CD14-positive monocyte (primary cell): ENCODE measurements around the gene ACAD10. TPM values are rescaled to one million over a fixed set of nuclear protein-coding genes. Genes with fewer than 3 reads are reported as not detected.

Source experiments
- DNase-seq, 3 donors: peaks; one replicate each; pipeline ENCODE4 v3.0.0-alpha.2; 2011 to 2022
- H2AFZ ChIP-seq: 2 replicates; pipeline ENCODE4 v1.6.0; 2012; ENCODE audit warnings: mild to moderate bottlenecking, low read depth, low read length, inconsistent platforms; ENCODE audit not compliant: insufficient read depth, poor library complexity, severe bottlenecking
- H3K27ac ChIP-seq, 2 donors: 1 replicate in 1 of 2; 2 replicates in 1 of 2; pipeline ENCODE4 v1.5.1; 2012 to 2013; ENCODE audit warnings: low read length in 2 of 2, control low read depth in 1 of 2, inconsistent platforms in 1 of 2, low read depth in 1 of 2, mild to moderate bottlenecking in 1 of 2
- H3K27me3 ChIP-seq, 2 donors: one replicate each; pipeline versions ENCODE4 v1.6.0 to v1.6.1; 2011 to 2013; ENCODE audit warnings: low read length in 2 of 2; ENCODE audit not compliant: control insufficient read depth in 2 of 2, insufficient read depth in 2 of 2
- H3K36me3 ChIP-seq, 2 donors: replicated peaks in 1 of 2; 1 replicate in 1 of 2; 2 replicates in 1 of 2; pipeline versions ENCODE4 v1.5.1 to v1.6.1; 2012 to 2013; ENCODE audit warnings: low read length in 2 of 2, control low read depth in 1 of 2, inconsistent platforms in 1 of 2, mild to moderate bottlenecking in 1 of 2; ENCODE audit not compliant: insufficient read depth in 2 of 2, control insufficient read depth in 1 of 2
- H3K4me1 ChIP-seq, 2 donors: 1 replicate in 1 of 2; 2 replicates in 1 of 2; pipeline versions ENCODE4 v1.5.1 to v1.6.1; 2012 to 2013; ENCODE audit warnings: low read length in 2 of 2, control low read depth in 1 of 2, inconsistent platforms in 1 of 2, mild to moderate bottlenecking in 1 of 2, moderate library complexity in 1 of 2; ENCODE audit not compliant: insufficient read depth in 2 of 2, control insufficient read depth in 1 of 2
- H3K4me2 ChIP-seq: replicated peaks from 2 replicates; pipeline ENCODE3; 2012; ENCODE audit warnings: low read length, moderate library complexity, mild to moderate bottlenecking; ENCODE audit not compliant: poor library complexity, severe bottlenecking; ENCODE audit errors: extremely low read depth
- H3K4me3 ChIP-seq, 3 experiments: fragments of 200-600 bp in 1 of 3; sonication (generic) in 1 of 3; replicated peaks in 1 of 3; 1 replicate in 2 of 3; 2 replicates in 1 of 3; pipeline ENCODE4 v1.5.1; 2011 to 2013; ENCODE audit warnings: low read length in 3 of 3, mild to moderate bottlenecking in 3 of 3, control low read depth in 2 of 3, low read depth in 2 of 3, inconsistent platforms in 1 of 3, moderate library complexity in 1 of 3
- H3K79me2 ChIP-seq: 2 replicates; pipeline ENCODE4 v1.6.0; 2012; ENCODE audit warnings: mild to moderate bottlenecking, control low read depth, inconsistent platforms, low read length, moderate library complexity; ENCODE audit not compliant: insufficient read depth
- H3K9ac ChIP-seq: 2 replicates; pipeline ENCODE4 v1.6.0; 2017; ENCODE audit warnings: low read length, mild to moderate bottlenecking; ENCODE audit not compliant: insufficient read depth, poor library complexity, severe bottlenecking
- H3K9me3 ChIP-seq, 2 donors: replicated peaks in 1 of 2; 1 replicate in 1 of 2; 2 replicates in 1 of 2; pipeline versions ENCODE4 v1.5.1 to v1.6.1; 2012 to 2013; ENCODE audit warnings: low read length in 2 of 2, control low read depth in 1 of 2; ENCODE audit not compliant: control insufficient read depth in 1 of 2, insufficient read depth in 1 of 2
- H4K20me1 ChIP-seq: 2 replicates; pipeline ENCODE4 v1.6.0; 2012; ENCODE audit warnings: mild to moderate bottlenecking, low read length, control low read depth, moderate library complexity; ENCODE audit not compliant: insufficient read depth
- H3K27ac Mint-ChIP-seq, 7 donors: one replicate each; pipeline ENCODE4 v1.8.0; 2020; ENCODE audit warnings: mild to moderate bottlenecking in 7 of 7, mixed read lengths in 7 of 7, moderate library complexity in 6 of 7, inconsistent platforms in 2 of 7
- H3K27me3 Mint-ChIP-seq, 3 donors: one replicate each; pipeline ENCODE4 v1.8.0; 2021 to 2022; ENCODE audit warnings: low read depth in 3 of 3, mild to moderate bottlenecking in 3 of 3, mixed read lengths in 3 of 3, moderate library complexity in 3 of 3, inconsistent platforms in 1 of 3
- H3K36me3 Mint-ChIP-seq, 2 donors: one replicate each; pipeline ENCODE4 v1.8.0; 2020; ENCODE audit warnings: mixed read lengths in 2 of 2, inconsistent platforms in 1 of 2, mild to moderate bottlenecking in 1 of 2
- H3K4me1 Mint-ChIP-seq: one replicate; pipeline ENCODE4 v1.8.0; 2020; ENCODE audit warnings: mild to moderate bottlenecking, mixed read lengths
- H3K4me3 Mint-ChIP-seq, 2 donors: one replicate each; pipeline ENCODE4 v1.8.0; 2020; ENCODE audit warnings: mild to moderate bottlenecking in 2 of 2, mixed read lengths in 2 of 2, moderate library complexity in 1 of 2
- H3K9me3 Mint-ChIP-seq, 7 donors: one replicate each; pipeline ENCODE4 v1.8.0; 2020 to 2022; ENCODE audit warnings: mixed read lengths in 7 of 7, mild to moderate bottlenecking in 6 of 7, moderate library complexity in 6 of 7, inconsistent platforms in 2 of 7
- WGBS: methylation state at CpG from one replicate; pipeline ENCODE4 v1.1.5; 2013; ENCODE audit warnings: missing lambda C conversion rate; ENCODE audit not compliant: insufficient coverage; 5-methylcytosine and 5-hydroxymethylcytosine counted together
- intact Hi-C, 2 donors: fragments of 100-400 bp; cut with micrococcal nuclease; formaldehyde crosslinking; loops; one replicate each; pipeline versions ENCODE4 v1.15.0 to v1.15.1; 2023
- polyA plus RNA-seq, 3 donors: library from polyadenylated mRNA; depleted of rRNA in 1 of 3; unstranded in 2 of 3; stranded (reverse) in 1 of 3; fragments of 300-500 nt in 2 of 3; fragments of >200 nt in 1 of 3; fragmentation: Illumina TruSeq in 2 of 3; gene quantifications; 1 replicate in 2 of 3; 2 replicates in 1 of 3; pipeline ENCODE4 v1.2.3, GENCODE V29; 2012 to 2021
- TF ChIP-seq, protein P1 (sequence below): fragments of 200-600 bp; IDR thresholded peaks from one replicate; pipeline ENCODE4 v1.8.0; 2022; ENCODE audit warnings: antibody characterized with exemption, mild to moderate bottlenecking

ACAD10 gene
- polyA plus RNA-seq, 3 donors = 9.4 to 34.3 (median 10.1) TPM

DNA sequence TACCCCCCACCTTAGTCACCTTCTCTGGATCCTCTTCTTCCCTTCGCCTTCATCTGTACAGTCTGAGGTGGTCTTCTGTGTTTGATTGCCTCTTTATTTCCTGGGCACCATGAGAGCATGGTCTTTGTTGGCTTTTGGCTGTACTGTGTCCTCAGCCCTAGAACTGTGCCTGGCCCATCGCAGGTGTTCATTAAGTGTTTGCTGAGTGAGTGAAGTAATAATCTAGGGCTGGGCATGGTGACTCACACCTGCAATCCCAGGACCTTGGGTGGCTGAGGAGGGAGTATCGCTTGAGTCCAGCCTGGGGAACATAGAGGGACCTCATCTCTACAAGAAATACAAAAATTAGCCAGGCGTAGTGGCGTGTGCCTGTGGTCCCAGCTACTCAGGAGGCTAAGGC is 94.8 kb downstream of the ACAD10 start:
- H3K36me3 Mint-ChIP-seq = peaks cover 50 to 82% of the 10 kb centered on the region in 2 donors
- Histone ChIP-seq H3K9me3 (peaks cover 0 to 5% of the 10 kb centered on the region in 2 donors), H3K36me3 (peaks cover 43 to 50% of the 10 kb centered on the region in 2 donors), H3K4me1 (peaks cover 53 to 55% of the 10 kb centered on the region in 2 donors), H3K4me2 (peak overlapping the region; percentile 20), H3K79me2 (peaks cover 62% of the 10 kb centered on the region), H3K4me3 (no peak overlapping the region), H2AFZ (no peak overlapping the region), H3K27ac (peak overlapping the region in 1 of 2 donors; percentile 98), H4K20me1 (peaks cover 10% of the 10 kb centered on the region), H3K27me3 (no peaks in the 10 kb centered on the region), H3K9ac (no peak overlapping the region)
- H3K27me3 Mint-ChIP-seq = no peaks in the 10 kb centered on the region
- peaks cover 2 to 10% (median 7%) of the 10 kb centered on the region in 7 donors for H3K9me3 Mint-ChIP-seq
- H3K27ac Mint-ChIP-seq = peak overlapping the region; percentile 37 to 91 (median 72)
- peaks cover 50% of the 10 kb centered on the region for H3K4me1 Mint-ChIP-seq
- intact Hi-C loops = no loop called here
- peak overlapping the region in 1 of 2 donors; percentile 7 for H3K4me3 Mint-ChIP-seq
- no peak for DNase-seq
- TF ChIP-seq, protein P1, sequence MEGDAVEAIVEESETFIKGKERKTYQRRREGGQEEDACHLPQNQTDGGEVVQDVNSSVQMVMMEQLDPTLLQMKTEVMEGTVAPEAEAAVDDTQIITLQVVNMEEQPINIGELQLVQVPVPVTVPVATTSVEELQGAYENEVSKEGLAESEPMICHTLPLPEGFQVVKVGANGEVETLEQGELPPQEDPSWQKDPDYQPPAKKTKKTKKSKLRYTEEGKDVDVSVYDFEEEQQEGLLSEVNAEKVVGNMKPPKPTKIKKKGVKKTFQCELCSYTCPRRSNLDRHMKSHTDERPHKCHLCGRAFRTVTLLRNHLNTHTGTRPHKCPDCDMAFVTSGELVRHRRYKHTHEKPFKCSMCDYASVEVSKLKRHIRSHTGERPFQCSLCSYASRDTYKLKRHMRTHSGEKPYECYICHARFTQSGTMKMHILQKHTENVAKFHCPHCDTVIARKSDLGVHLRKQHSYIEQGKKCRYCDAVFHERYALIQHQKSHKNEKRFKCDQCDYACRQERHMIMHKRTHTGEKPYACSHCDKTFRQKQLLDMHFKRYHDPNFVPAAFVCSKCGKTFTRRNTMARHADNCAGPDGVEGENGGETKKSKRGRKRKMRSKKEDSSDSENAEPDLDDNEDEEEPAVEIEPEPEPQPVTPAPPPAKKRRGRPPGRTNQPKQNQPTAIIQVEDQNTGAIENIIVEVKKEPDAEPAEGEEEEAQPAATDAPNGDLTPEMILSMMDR = no peak
- 100% methylated on average over 1 of the region's 5 CpGs for WGBS

GRCh38 chr12:111781085-111781658 is 95.3 kb downstream of the ACAD10 start:
- no peak for DNase-seq
- Mint-ChIP-seq H3K9me3 (peaks cover 2 to 10% (median 7%) of the 10 kb centered on the region in 7 donors), H3K27me3 (no peaks in the 10 kb centered on the region), H3K27ac (peak overlapping the region in 4 of 7 donors; percentile 18 to 72 (median 44)), H3K4me3 (no peak overlapping the region), H3K4me1 (peaks cover 44% of the 10 kb centered on the region), H3K36me3 (peaks cover 53 to 82% of the 10 kb centered on the region in 2 donors)
- H2AFZ ChIP-seq = no peak overlapping the region
- H4K20me1 ChIP-seq = peaks cover 10% of the 10 kb centered on the region
- H3K27ac ChIP-seq = peak overlapping the region in 1 of 2 donors; percentile 98
- peaks cover 47 to 49% of the 10 kb centered on the region in 2 donors for H3K4me1 ChIP-seq
- TF ChIP-seq, protein P1 = no peak
- peaks cover 59% of the 10 kb centered on the region for H3K79me2 ChIP-seq
- WGBS = 94% methylated on average over 2 of the region's 2 CpGs
- peaks cover 48 to 55% of the 10 kb centered on the region in 2 donors for H3K36me3 ChIP-seq
- no peaks in the 10 kb centered on the region for H3K27me3 ChIP-seq
- H3K9ac ChIP-seq = no peak overlapping the region
- intact Hi-C loops = no loop called here
- no peak overlapping the region for H3K4me3 ChIP-seq
- peaks cover 0 to 5% of the 10 kb centered on the region in 2 donors for H3K9me3 ChIP-seq
- H3K4me2 ChIP-seq = no peak overlapping the region
